ENCODE measurements around the gene CACNA1C.

The CACNA1C gene

DNA sequence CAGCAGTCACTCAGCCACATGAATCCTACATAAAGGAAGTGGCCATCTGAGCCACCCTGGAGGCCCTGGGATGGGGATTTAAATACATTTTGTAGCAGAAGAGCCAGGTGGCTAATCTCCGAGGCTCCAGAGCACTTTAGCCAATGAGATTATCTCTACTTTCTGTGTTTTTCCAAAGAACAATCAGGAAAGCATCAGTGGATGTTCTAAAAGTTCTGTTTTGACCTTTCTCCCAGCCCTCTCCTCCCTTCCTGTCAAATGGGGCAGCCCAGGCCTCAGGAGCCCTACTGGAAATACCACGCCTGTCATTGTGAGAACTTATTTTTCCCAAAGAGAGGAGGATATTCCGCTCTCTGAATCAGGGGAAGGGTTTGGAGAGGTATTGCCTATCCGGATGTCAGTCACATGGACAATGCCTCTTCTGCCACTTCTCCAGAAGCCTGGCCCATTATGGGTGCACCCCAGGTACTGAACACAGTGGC lies 405.2 kb downstream of the CACNA1C start:
- DNase-seq (ENCODE audit: low spot score) = no peak

DNA sequence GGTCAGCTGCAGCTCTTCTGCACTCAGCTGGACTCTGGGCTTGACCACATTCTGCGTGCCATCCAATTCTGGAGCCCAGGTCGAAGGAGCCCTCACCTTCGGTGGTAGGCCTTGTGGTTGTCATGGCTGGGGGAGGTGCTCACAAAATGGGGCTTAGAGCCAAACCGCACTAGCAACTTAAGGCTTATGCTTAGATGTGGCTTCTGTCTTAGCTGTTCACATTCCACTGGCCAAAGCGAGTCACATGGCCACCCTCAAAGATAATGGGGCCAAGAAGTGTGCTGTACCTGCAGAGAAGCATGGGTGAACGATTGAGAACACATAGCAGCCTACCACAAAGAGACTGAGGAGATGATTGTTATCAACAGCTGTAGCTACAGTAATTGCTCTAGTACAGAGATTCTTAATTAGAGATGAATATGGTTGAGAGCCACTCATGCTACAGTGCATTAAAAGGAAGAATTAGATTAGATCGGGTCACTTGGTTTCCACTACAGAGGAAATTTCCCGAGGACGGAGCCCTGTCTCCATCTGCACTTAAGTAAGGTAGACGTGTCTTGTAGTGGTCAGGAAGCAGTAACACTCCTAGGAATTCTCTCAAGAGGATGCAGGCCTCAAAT lies 407.4 kb downstream of the CACNA1C start:
- no peak for DNase-seq (ENCODE audit: low spot score)

DNA sequence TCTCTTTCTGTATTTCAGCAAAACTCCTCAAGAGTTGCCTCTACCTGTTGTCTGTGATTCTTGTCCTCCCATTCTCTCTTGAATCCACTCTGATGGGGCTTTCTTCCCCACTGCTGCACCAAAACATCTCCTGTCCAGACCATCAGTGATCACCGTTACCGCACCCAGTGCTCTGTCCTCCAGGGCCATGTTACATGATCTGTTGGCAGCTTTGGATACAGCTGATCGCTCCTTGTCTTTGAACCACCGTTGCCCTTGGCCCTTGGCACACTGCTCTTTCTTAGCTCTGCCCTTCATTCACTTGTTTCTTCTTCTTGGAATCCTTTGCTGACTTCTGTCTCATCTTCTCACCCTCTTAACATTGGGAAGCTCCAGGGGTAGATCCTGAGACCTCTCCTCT lies 408.3 kb downstream of the CACNA1C start:
- no peak for DNase-seq (ENCODE audit: low spot score)

DNA sequence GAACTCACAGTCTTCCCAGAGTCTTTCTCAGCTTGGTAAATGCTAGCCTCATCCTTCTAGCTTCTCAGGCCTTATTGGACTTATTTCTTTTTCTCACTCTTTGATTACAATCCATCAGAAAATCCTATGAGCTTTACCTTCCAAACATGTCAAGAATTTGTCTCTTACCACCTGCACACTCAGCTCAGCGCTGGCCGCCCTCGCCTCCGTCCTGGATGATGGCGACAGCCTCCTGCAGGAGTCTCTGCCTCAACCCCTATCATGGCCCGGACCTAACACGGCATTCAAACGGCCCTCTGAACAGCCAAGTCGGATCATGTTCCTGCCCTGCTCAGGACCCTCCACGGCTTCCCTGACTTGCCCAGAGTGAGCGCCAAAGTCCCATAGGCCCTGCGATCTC lies 408.9 kb downstream of the CACNA1C start:
- DNase-seq (ENCODE audit: low spot score) = no peak

DNA sequence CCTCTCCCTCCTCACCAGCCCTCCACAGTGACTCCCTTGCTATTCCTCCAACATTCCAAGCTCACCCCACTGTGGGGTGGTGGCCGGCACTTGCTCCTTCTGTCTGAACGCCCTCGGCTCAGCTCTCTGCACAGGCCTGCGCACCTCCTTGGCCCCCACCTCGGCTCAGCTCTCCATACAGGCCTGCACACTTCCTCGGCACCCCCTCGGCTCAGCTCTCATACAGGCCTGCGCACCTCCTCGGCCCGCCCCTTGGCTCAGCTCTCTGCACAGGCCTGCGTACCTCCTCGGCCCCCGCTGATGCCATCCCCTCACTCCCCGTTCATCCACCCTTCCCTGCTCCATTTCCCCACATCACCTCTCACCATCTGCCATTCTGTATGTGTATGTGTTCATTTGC lies 409.3 kb downstream of the CACNA1C start:
- DNase-seq (ENCODE audit: low spot score) = no peak

DNA sequence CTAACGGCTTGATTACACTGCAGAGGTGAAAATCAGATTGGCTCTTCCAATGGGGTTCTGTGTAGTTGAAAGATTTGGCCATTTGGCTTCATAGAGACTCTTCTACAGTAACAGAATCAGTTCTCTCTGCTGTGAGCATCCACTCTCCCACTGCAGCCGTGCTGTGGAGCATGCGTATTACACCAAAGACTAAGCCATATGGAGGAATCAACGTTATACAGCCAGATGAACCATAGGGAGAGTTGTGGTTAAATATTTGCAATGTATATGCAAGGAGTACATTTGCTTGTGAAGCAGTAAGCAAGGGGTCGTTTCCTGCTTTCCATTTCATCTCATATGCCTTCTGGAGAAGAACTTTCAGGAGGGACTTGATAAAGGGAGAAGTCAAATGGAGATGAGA lies 410.9 kb downstream of the CACNA1C start:
- no peak for DNase-seq (ENCODE audit: low spot score)

DNA sequence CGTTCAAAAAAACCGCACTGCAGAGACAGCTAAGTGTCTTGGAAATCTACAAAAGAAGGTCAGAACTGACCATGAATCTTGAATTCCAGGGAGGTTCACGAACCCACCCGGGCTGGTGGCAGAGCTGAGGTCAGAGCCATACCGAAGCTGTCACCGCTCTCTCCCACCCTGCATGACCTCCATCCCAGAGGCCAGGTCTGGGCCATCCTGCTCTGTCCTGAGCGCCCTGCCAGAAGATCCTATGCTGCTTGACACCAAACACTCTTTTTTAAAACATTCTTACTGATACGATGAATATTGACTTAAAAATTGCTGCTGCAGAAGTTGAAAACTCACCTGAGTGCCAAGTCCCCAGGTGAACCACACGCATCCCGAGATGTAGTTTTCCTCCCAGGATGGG lies 412.9 kb downstream of the CACNA1C start:
- no peak for DNase-seq (ENCODE audit: low spot score)

DNA sequence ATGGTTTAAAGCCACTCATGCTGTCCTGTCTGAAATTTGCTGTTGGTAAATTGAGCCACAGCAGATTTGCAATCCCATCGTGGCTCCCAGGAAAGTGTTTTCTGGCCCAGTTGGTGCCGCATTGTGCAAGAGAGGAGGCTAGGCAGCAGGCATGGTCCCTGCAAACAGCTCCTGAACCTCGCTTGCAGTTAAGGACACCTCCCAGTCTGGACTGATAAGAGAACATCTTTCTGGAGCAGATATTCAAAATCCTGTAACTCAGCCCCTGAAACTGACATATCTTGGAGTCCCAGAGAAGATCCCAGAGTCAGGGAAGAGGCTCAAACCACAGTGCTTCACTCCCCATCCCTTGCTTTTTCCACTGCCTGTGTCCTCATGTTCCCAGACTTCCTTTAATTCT lies 413.4 kb downstream of the CACNA1C start:
- no peak for DNase-seq (ENCODE audit: low spot score)

DNA sequence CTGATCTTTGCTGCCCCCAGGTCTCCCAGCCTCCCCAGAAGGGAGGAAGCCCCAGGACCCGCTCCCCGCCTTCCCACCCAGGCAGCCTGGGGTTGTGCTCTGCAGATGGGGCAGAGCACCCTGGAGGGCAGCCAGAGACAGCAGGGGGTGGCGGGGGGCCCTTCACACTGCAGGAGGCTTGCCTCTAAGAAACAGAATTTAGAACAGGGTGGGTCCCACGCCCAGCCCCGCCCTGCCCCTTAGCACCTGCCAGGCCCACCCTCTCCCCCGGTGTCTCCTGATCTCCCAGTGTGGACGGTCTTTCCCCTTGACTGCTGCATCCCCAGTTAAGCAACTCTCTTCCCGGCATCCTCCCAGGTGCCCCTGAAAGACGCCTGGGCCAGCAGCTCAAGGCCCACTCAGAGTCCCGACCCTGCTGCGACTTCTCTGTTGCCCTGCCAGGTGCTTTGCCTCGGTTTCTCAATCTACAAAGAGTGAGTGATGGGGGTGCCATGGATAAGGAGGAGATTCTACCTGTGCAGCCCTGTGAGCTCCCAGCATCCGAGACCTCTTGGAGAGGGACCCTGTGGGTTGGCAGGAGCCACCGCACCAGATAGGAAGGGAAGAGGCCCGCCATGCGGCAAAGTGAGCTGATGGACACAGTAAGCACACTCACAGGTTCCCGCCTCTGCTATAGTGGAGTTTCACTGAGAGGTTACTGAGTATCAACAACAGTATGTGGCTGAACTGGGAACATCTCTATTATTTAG lies 414.8 kb downstream of the CACNA1C start:
- no peak for DNase-seq (ENCODE audit: low spot score)

DNA sequence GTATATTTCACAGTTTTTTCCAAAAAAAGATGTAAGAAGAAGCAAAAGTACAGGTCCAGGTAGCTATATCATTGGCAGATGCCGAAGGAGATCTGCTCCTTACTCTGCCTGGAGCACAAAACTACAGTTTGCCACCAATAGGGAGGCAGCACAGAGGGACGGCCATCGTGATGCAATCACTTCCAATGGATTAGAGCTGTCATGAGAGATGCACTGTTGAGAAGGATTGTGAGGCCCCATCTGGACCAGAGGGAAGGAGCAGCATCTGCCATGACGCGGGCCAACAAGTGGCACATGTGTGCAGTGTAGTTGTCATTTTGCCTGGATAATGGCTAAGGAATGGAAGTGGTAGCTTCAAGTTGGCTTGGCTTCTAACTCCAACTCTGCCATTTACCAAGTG lies 423.2 kb downstream of the CACNA1C start:
- DNase-seq (ENCODE audit: low spot score) = no peak

DNA sequence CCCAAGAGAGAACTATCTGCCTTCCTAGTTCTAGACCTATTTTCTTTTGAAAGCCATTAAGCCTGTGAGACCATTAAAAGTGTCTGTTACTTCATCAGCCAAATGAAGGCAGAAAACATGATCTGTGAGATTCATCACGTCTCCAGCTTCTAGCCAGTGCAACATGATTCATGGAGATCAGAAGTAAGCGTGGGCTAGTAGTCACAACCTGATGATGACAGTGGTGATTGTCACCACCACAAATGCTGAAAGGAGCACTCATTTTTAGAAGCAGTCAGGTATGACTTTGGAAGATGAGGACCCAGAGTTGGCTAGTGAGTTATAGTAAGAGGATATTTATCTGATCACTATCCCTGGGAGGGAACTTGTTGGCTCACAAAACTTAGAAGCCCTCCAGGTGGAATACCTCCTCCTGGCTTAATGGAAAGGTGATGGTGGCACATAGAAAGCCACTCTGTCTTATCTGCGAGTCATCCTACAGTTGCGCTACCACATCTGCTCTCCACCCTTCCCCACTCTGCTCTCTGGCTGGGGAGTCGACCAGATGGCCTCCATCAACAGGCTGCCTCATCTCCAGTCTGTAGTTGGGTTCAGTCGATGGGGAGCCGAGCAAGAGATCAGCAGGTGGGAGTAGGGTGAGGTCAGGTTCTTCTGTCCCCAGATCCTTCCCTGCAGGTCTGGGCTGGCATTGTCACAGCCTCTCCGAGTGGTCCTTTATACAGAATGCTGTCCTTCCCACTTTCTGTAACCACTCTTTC lies 424.4 kb downstream of the CACNA1C start:
- no peak for DNase-seq (ENCODE audit: low spot score)

DNA sequence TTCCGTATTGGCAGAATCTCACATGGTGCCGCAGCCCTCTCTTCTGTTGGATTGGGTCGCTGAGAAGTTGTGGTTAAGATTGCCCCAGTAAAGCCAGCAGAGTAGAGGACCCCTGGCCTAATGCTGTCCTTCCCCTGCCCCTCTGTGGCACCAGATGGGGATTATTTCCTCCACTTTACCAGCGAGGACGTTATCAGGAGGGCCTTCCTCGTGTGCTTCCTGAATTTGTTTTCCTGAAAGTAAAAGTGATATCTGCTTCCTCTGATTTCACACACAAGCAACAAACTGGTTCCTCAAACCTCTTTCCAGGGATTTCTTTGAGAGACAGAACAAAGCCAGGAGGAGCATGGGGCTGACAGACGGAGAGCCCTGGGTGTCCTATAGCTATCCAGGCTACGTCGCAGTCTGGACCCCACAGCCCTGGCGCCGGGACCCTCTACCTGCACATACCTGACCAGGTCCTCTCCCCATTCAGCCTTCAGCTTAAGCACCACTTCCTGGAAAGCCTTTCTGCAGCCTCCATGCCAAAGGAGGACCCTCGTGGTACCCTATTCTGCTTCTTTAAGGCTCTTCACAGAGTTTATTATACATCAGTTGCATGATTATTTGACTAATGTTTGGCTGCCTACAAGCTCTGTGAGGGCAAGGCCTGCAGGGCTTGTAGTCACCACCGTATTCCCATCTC lies 427.2 kb downstream of the CACNA1C start:
- no peak for DNase-seq (ENCODE audit: low spot score)

DNA sequence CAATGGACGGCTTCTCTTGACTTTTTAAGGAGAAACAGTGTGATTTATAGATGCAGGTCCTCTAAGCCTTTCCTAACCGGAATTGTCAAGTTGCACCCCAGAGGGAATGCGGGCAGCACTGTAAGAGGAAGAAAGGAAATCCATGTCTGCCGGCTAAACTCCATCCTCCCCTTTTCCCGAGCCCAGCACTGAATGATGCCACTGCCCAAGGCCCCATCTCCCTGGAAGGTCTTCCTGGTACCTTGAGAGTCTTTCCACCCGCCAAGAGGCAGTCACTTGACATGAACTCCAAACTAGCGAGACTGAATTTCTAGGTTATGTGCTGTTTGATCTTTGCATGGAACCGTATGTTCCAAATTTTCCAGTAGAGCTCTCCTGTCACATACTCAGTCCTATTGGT lies 428.6 kb downstream of the CACNA1C start:
- DNase-seq (ENCODE audit: low spot score) = no peak

DNA sequence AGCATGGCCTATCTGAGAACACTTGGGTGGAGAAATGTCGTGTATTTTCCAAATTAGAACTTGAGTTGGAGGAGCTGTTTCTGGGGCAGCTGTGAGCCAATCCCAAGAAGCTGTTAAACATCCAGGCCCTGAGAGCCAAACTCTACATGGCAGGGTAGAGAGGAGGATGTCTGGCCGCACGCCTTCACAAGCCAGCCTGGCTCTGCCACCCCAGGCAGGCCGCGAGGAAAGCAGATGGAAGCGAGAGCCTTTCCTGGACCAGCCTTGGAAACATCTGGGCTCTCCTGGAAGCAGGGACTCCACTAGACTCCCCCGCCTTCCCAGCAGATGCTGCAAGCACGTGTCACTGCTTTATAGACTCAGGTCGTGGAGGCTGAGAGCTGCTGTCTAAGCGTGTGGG lies 429.2 kb downstream of the CACNA1C start:
- no peak for DNase-seq (ENCODE audit: low spot score)

DNA sequence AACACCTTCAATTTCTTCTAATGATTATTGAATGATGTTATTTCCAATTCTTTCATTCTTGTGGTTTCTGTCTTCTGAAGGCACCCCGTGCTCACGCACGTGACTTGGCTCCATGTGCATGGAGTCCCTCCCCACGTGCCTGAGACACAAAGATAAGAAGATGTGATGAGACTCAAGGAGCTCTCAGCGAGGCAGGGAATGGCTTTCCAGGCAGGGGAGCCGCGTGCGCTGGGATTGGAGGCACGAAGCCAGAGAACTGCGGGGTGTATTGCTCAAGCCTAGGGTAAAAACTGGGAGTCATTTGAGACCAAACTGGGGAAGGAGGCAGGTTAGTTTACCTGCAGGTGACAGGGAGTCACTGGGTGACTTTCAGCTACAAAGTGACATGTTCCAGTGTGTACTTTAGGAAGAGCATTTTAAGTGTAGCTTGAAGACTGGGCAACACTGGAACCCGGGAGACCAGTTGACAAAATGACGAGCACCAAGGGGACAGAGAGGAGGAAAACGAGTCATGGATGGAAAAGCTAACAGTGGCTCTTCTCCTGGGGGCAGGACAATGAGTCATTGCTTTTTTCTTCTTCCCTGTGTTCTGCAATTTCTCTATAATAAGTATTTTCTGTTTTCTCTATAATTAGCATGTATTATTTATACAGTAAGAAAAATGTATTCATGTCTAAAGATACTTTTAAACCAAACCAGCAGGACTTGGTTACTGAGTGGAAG lies 430.3 kb downstream of the CACNA1C start:
- no peak for DNase-seq (ENCODE audit: low spot score)

DNA sequence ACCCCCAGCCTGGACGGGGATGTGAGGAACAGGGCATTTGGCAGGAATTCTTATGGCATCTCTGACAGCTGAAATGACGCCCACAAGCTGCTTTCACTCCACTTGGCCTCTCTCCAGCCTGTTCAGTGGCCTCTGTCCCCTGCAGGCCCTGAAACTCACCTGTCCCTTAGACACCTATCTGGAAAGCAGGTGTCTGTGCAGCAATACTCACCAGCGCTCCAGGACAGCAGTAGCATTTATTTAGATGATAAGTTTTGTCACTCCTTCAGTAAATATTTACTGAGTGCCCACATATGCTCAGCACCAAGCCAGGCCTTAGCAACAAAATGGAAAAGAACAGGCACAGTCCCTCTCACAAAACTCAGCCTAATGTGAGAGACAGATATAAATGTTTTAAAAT lies 430.9 kb downstream of the CACNA1C start:
- no peak for DNase-seq (ENCODE audit: low spot score)

DNA sequence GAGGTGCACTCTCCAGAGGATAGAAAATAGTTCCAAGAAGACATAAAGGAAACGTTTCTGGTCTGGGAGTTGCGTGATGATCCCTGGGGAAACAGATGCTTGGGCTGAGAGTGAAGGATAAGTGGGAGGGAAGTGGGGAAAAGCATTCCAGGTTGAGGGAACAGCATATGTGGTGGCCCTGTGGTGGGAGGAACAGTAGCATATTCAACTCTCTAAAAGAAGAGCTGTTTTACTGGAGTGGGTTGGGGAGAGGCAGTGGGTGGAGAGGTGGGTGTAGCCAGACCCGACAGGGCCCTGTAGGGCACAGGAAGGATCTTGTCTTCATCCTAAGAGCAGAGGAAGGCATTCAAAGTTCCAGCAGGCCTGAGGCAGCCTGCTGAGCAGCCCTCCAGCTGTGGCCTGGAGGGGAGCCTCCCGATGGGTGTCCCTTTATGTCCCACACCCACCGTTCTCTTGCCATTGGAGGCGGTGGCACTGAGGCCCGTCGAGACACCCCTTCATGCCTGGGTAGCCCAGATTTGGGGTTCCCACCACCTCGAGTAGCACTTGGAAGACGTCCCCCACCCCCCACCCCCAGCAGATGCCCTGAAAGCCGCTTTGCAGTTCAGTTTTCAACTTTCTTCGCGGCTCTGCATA lies 431.5 kb downstream of the CACNA1C start:
- no peak for DNase-seq (ENCODE audit: low spot score)

DNA sequence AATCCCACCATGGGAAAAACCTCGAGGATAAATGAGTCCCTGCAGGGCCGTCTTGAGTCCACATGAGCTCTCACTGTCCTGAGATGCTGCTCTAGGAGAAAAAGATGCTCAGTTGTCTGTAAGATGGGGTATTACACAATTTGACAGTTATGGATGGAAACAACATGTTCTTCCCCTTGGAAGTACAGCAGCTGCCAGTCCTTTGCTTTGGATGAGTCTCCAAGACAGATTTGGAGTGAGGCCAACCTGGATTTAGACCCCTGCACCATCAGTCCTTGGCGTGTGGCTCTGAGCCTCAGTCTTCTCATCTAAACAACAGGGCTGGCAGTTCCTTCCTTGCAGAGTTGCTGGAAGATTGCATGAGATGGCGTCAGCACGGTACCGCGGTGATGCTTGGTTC lies 432.9 kb downstream of the CACNA1C start:
- no peak for DNase-seq (ENCODE audit: low spot score)

DNA sequence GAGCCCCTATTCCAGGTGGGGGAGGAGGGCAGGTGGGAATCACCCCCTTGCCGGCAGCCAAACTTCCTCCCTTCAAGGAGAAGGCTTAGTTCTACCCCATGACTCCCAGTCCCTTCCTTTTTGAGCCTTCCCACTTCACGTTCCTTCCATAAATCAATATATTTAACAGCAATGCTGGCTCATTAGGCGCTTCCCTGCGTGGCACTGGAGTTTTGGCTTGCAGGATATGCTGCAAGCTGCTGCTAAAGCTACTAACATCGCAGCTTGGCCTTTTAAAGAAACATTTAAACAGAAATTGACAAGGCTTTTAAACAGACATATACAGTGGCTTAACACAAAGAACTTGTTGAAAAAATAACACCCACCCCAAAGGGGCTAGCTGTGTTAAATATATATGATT lies 434.0 kb downstream of the CACNA1C start:
- no peak for DNase-seq (ENCODE audit: low spot score)

DNA sequence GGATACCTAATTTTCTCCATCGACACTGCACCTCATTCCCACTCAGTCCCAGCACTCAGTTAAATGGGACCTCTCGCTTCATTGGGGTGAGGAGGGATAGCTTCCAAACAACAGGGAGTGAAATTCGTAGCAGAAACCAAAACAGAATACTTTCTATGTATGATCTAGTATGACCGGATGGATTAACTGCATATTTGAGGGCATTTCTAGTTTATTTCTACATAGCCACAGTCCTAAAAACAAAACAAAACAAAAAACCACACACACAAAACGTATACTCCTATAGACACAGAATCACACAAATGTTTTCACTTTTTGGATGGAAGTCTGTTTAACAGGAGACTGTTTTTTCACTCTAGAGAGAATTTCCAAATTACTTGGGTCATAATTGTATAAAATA lies 434.5 kb downstream of the CACNA1C start:
- no peak for DNase-seq (ENCODE audit: low spot score)

DNA sequence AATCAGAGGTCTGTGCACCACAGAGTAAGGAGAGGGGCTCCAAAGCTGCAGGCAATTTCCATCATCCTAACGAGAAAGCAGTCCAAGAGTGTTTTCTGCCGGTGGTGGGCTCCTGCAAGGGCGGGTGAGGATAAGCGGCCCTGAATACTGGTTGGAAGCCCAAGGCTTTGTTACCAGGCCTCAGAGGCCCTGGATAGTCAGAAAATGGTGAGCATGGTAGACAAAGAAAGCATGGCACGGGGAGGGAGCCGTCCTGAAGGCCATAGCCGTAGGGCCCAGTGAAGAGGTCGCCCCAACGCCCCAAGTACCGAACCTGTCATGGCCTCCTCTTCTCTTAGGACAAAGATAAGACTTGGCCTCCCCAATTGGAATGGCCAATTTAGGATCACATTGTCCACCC lies 435.3 kb downstream of the CACNA1C start:
- no peak for DNase-seq (ENCODE audit: low spot score)

Data from HuH-7.5 (cell line).